ENCODE results near the gene ACBD4.

DNA sequence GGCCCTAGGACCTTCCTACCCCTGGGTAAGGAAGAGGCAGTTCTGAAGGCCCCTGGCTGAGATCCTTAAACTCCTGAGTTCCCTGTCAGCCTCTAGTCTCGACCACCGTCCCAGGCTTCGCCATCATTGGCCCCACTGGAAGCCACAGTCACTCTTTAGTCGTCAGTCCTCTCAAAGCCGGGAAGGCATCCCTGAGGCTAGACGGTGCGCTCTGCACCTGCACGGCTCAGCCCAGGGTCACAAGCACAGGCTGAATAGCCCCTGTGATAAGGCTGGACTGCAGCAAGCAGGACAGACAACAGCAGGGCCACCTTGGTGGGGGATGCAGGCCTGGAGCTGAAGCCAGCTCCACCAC is 9.5 kb downstream of the ACBD4 start:
- TF ChIP-seq CTCF (IDR thresholded peaks at IDR 0.05; ENCODE audit: low read depth, low read length, poor library complexity, severe bottlenecking) (no peak), EZH2phosphoT487 (IDR thresholded peaks at IDR 0.05; ENCODE audit: borderline replicate concordance, low read length) (no peak)

Measured in DOHH2 (cell line).